ENCODE measurements around the gene ERC1. TPM values are rescaled to one million over a fixed set of nuclear protein-coding genes. Genes with fewer than 3 reads are reported as not detected.
"Not testable (repeated sequence)": the region's sequence is repeated elsewhere in the genome, so short reads cannot be mapped to it uniquely, and the experiment has no call there.

The ERC1 gene
- total RNA-seq, 1 donor from 2014 or later = 82.2 TPM

DNA sequence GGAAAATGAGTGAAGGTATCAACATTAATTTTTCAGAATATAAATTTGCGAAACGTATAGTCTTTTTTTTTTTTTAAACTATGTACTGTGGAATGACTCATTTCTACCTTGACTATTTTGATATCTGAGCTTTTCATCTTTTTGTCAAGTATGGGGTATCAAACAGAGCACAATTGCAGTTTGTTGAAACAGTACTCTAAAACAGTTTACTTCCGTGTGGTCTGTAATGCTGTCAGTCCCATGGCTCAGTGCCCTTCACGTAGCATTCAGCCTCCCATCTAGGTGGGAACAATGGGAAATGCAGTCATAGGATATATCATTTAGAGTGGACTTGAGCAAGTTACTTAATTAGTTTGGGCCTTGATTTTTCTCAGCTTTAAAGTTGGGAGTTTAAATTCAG lies 139.5 kb downstream of the ERC1 start:
- no peak for TF ChIP-seq CTCF (IDR thresholded peaks at IDR 0.05; ENCODE audit: partially characterized antibody, unreplicated experiment)
- no peak overlapping the region for H3K27ac Mint-ChIP-seq (ENCODE audit: unreplicated experiment)
- no peaks in the 10 kb centered on the region for H3K9me3 Mint-ChIP-seq (ENCODE audit: unreplicated experiment)
- DNase-seq = no peak
- H3K4me1 Mint-ChIP-seq (ENCODE audit: low read depth, unreplicated experiment) = no peaks in the 10 kb centered on the region
- no peaks in the 10 kb centered on the region for H3K36me3 Mint-ChIP-seq (ENCODE audit: unreplicated experiment)
- H3K27me3 Mint-ChIP-seq (ENCODE audit: unreplicated experiment) = no peaks in the 10 kb centered on the region
- no peak overlapping the region for H3K4me3 Mint-ChIP-seq (ENCODE audit: unreplicated experiment)

GRCh38 chr12:1131811-1132224 lies 140.8 kb downstream of the ERC1 start:
- Mint-ChIP-seq H3K9me3 (ENCODE audit: unreplicated experiment) (no peaks in the 10 kb centered on the region), H3K4me3 (ENCODE audit: unreplicated experiment) (no peak overlapping the region), H3K27me3 (ENCODE audit: unreplicated experiment) (no peaks in the 10 kb centered on the region), H3K36me3 (ENCODE audit: unreplicated experiment) (no peaks in the 10 kb centered on the region), H3K27ac (ENCODE audit: unreplicated experiment) (no peak overlapping the region), H3K4me1 (ENCODE audit: low read depth, unreplicated experiment) (no peaks in the 10 kb centered on the region)
- DNase-seq = no peak
- no peak for TF ChIP-seq CTCF (IDR thresholded peaks at IDR 0.05; ENCODE audit: partially characterized antibody, unreplicated experiment)

GRCh38 chr12:1132311-1132710 lies 141.3 kb downstream of the ERC1 start:
- TF ChIP-seq CTCF (IDR thresholded peaks at IDR 0.05; ENCODE audit: partially characterized antibody, unreplicated experiment) = no peak
- Mint-ChIP-seq H3K4me1 (ENCODE audit: low read depth, unreplicated experiment) (no peaks in the 10 kb centered on the region), H3K4me3 (ENCODE audit: unreplicated experiment) (no peak overlapping the region), H3K9me3 (ENCODE audit: unreplicated experiment) (no peaks in the 10 kb centered on the region), H3K27me3 (ENCODE audit: unreplicated experiment) (no peaks in the 10 kb centered on the region), H3K27ac (ENCODE audit: unreplicated experiment) (no peak overlapping the region), H3K36me3 (ENCODE audit: unreplicated experiment) (no peaks in the 10 kb centered on the region)
- DNase-seq = no peak

DNA sequence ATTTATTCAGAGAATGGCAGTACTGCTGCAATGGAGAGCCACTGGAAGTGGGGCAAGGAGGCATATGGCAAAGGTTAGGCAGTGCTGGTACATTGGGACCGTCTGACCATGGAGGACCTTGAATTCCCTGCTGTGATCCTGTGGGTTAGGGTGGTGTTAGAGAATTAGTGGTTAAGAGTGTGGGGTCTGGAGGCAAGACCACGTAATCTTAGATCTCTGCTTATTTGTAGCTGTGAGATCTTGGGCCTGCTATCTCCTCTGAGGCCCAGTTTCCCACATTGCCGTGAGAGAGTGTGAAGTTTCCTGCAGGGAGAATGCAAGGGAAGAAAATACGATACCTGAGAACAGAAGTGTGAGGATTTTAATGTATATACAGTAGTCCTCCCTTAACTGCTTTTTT lies 147.7 kb downstream of the ERC1 start:
- no peaks in the 10 kb centered on the region for H3K36me3 Mint-ChIP-seq (ENCODE audit: unreplicated experiment)
- no peak for TF ChIP-seq CTCF (IDR thresholded peaks at IDR 0.05; ENCODE audit: partially characterized antibody, unreplicated experiment)
- no peaks in the 10 kb centered on the region for H3K4me1 Mint-ChIP-seq (ENCODE audit: low read depth, unreplicated experiment)
- no peaks in the 10 kb centered on the region for H3K27me3 Mint-ChIP-seq (ENCODE audit: unreplicated experiment)
- H3K4me3 Mint-ChIP-seq (ENCODE audit: unreplicated experiment) = no peak overlapping the region
- DNase-seq = no peak
- H3K27ac Mint-ChIP-seq (ENCODE audit: unreplicated experiment) = no peak overlapping the region
- peaks cover 2% of the 10 kb centered on the region for H3K9me3 Mint-ChIP-seq (ENCODE audit: unreplicated experiment)

DNA sequence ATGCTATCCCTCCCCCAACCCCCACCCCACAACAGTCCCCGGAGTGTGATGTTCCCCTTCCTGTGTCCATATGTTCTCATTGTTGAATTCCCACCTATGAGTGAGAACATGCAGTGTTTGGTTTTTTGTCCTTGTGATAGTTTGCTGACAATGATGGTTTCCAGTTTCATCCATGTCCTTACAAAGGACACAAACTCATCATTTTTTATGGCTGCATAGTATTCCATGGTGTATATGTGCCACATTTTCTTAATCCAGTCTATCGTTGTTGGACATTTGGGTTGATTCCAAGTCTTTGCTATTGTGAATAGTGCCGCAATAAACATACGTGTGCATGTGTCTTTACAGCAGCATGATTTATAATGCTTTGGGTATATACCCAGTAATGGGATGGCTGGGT lies 155.7 kb downstream of the ERC1 start:
- not testable (repeated sequence) for H3K27me3 Mint-ChIP-seq (ENCODE audit: unreplicated experiment); H3K27ac Mint-ChIP-seq (ENCODE audit: unreplicated experiment); H3K9me3 Mint-ChIP-seq (ENCODE audit: unreplicated experiment); DNase-seq; H3K4me3 Mint-ChIP-seq (ENCODE audit: unreplicated experiment); H3K4me1 Mint-ChIP-seq (ENCODE audit: low read depth, unreplicated experiment); H3K36me3 Mint-ChIP-seq (ENCODE audit: unreplicated experiment)

GRCh38 chr12:1147821-1148220 lies 156.8 kb downstream of the ERC1 start:
- no peaks in the 10 kb centered on the region for H3K9me3 Mint-ChIP-seq (ENCODE audit: unreplicated experiment)
- no peaks in the 10 kb centered on the region for H3K27me3 Mint-ChIP-seq (ENCODE audit: unreplicated experiment)
- no peak overlapping the region for H3K27ac Mint-ChIP-seq (ENCODE audit: unreplicated experiment)
- no peaks in the 10 kb centered on the region for H3K36me3 Mint-ChIP-seq (ENCODE audit: unreplicated experiment)
- no peak for TF ChIP-seq CTCF (IDR thresholded peaks at IDR 0.05; ENCODE audit: partially characterized antibody, unreplicated experiment)
- DNase-seq = no peak
- no peak overlapping the region for H3K4me3 Mint-ChIP-seq (ENCODE audit: unreplicated experiment)
- H3K4me1 Mint-ChIP-seq (ENCODE audit: low read depth, unreplicated experiment) = no peaks in the 10 kb centered on the region

Data from glutamatergic neuron (in vitro differentiated cells).